ENCODE data around the gene NBPF8.
"Not testable (repeated sequence)": the region's sequence is repeated elsewhere in the genome, so short reads cannot be mapped to it uniquely, and the experiment has no call there.

The NBPF8 gene, protein sequence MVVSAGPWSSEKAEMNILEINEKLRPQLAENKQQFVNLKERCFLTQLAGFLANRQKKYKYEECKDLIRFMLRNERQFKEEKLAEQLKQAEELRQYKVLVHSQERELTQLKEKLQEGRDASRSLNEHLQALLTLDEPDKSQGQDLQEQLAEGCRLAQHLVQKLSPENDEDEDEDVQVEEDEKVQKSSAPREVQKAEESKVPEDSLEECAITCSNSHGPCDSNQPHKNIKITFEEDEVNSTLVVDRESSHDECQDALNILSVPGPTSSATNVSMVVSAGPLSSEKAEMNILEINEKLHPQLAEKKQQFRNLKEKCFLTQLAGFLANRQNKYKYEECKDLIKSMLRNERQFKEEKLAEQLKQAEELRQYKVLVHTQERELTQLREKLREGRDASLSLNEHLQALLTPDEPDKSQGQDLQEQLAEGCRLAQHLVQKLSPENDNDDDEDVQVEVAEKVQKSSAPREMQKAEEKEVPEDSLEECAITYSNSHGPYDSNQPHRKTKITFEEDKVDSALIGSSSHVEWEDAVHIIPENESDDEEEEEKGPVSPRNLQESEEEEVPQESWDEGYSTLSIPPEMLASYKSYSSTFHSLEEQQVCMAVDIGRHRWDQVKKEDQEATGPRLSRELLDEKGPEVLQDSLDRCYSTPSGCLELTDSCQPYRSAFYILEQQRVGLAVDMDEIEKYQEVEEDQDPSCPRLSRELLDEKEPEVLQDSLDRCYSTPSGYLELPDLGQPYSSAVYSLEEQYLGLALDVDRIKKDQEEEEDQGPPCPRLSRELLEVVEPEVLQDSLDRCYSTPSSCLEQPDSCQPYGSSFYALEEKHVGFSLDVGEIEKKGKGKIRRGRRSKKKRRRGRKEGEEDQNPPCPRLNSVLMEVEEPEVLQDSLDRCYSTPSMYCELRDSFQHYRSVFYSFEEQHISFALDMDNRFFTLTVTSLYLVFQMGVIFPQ

DNA sequence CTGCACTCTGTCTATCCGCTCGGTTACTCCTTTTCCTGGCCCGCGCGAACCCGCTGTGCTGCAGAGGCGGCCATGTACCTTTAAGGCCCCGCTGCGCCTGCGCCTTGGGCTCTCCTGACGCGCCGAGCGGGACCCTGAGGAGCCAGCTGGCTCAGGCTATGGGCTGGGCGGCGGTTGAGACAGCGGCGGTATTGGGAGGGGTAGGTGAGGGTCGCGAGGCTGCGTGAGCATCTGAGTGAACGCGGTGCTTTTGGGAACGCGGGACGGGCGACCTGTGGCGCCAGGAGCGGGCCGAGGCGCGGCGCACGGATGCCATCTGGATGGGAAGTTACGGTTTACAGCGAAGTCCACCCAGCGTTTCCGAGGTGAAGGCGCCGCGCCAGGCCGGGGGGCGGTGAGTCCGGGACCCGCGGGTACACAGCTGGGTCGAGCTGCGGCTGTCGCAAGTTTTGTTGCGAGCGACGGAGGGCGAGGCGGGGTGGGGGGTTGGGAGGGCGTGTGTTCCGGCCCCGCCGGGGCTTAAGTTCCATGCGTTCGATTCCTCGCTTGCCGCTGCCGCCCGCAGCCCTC is at the start of gene NBPF8:
Gene NBPF8, plus strand, starts transcription at position 125 of the 570 bp plus-strand sequence. CDS start 21,488 bp downstream, outside the sequence.
- not testable (repeated sequence) for H3K36me3 ChIP-seq (ENCODE audit: insufficient read depth); H3K79me2 ChIP-seq (ENCODE audit: insufficient read depth, low read depth); H3K27me3 ChIP-seq (ENCODE audit: insufficient read depth, low read depth); H3K4me3 ChIP-seq (IDR thresholded peaks at IDR 0.05; ENCODE audit: insufficient read depth, low read depth, low read length); H3K4me1 ChIP-seq (ENCODE audit: low read depth, poor library complexity, severe bottlenecking); H4K20me1 ChIP-seq (ENCODE audit: insufficient read depth)
- H3K4me2 ChIP-seq: peak within 1 kb of the TSS; percentile 73; the same call in 1 of the 2 replicates
- peak within 1 kb of the TSS; percentile 63 for H3K27ac ChIP-seq
- peak within 1 kb of the TSS; percentile 58; the same call in 1 of the 2 replicates for H3K9ac ChIP-seq
- H2AFZ ChIP-seq (ENCODE audit: low read depth): peak within 1 kb of the TSS; percentile 52; the same call in 1 of the 2 replicates

DNA sequence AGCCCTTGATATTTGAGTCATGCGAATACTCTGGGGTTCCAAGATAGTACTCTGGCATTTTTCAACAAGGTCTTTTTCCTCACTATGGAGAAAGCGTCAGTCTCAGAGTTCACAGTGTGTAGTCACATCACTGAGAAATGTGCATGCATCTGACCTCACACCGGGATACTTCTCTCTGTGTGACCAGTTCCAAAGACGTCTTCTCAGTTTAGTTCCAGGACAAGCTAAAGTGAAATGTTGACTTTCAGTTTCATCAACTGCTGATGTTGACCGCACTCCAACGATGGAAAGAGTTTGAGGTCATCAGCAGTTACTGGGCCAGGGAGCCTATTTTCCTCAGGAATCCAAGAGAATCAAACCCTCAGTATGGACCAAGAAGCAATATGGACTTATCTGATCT is 47.1 kb upstream of the NBPF8 start:
- H2AFZ ChIP-seq (ENCODE audit: low read depth); H3K4me2 ChIP-seq; H3K4me3 ChIP-seq (IDR thresholded peaks at IDR 0.05; ENCODE audit: insufficient read depth, low read depth, low read length); H3K79me2 ChIP-seq (ENCODE audit: insufficient read depth, low read depth); H3K9ac ChIP-seq; H3K27me3 ChIP-seq (ENCODE audit: insufficient read depth, low read depth); H3K4me1 ChIP-seq (ENCODE audit: low read depth, poor library complexity, severe bottlenecking); H3K36me3 ChIP-seq (ENCODE audit: insufficient read depth); H3K27ac ChIP-seq; H4K20me1 ChIP-seq (ENCODE audit: insufficient read depth): not testable (repeated sequence)

DNA sequence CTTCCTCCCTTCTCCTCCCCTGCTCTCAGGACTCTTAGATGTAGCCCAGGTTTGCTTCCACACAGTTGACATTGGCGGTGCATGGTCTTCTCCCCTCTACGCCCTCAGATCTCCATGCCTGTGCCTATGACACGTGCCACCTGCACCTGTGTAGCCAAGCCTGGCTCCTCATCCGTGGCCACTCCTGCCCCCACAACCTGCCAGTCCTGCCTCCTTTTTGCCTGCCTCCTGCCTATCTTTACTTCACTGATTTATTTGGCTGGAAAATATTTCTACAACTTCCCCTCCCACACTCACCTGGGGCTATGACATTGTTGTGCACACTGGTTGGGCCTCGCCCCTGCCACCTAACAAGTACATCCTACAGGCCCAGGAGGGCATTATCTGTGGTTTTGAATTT is 28.2 kb upstream of the NBPF8 start:
- H2AFZ ChIP-seq (ENCODE audit: low read depth); H3K27ac ChIP-seq; H3K27me3 ChIP-seq (ENCODE audit: insufficient read depth, low read depth); H3K9ac ChIP-seq; H3K79me2 ChIP-seq (ENCODE audit: insufficient read depth, low read depth); H3K4me1 ChIP-seq (ENCODE audit: low read depth, poor library complexity, severe bottlenecking); H3K4me2 ChIP-seq; H4K20me1 ChIP-seq (ENCODE audit: insufficient read depth); H3K36me3 ChIP-seq (ENCODE audit: insufficient read depth); H3K4me3 ChIP-seq (IDR thresholded peaks at IDR 0.05; ENCODE audit: insufficient read depth, low read depth, low read length): not testable (repeated sequence)

DNA sequence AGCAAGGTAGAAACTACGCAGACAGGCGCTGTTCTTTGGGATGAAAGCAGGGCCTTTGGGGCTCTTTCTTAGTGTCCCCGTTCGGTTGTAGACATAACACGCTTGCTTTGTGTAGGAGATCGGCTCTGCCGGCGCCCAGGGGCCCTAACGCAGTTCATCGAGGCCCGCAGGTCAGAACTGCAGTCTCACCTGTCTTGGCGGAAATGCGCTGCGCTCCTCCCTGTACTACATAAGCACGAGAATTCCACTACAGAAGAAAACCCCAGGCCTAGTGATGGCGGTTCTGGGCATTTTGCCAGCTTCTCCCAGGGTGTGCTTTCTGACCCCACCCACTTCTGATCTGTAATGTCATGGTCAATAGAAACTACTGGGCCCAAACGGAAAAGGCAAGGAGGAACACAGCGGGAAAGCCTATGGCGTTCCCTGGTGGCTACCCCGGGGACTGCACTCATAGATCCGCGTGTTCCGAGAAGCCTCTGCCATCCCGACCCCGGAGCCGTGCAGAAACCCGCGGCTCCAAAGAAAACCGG is 26.2 kb upstream of the NBPF8 start:
- not testable (repeated sequence) for H3K4me3 ChIP-seq (IDR thresholded peaks at IDR 0.05; ENCODE audit: insufficient read depth, low read depth, low read length); H3K9ac ChIP-seq; H3K4me2 ChIP-seq; H2AFZ ChIP-seq (ENCODE audit: low read depth); H3K4me1 ChIP-seq (ENCODE audit: low read depth, poor library complexity, severe bottlenecking); H3K27ac ChIP-seq; H3K79me2 ChIP-seq (ENCODE audit: insufficient read depth, low read depth); H3K36me3 ChIP-seq (ENCODE audit: insufficient read depth); H4K20me1 ChIP-seq (ENCODE audit: insufficient read depth); H3K27me3 ChIP-seq (ENCODE audit: insufficient read depth, low read depth)

DNA sequence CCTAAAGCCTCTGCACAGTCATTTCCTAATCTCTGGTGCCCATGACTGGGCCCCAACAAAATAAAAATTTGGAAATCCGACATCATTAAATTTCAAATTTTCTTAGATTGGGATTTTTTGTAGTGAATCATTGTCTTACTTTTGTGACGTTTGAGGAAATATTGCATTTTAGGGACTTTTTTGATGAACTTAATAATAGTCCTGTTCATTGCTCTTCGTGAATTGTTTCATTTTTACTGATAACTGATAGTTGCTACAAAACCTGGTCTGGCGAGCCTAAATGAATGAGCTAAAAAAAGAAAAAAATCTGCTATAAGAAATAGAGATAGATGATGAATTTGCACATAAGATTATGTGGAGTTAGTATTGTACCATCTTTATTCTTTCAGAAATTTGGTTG is 23.5 kb upstream of the NBPF8 start:
- not testable (repeated sequence) for H3K4me1 ChIP-seq (ENCODE audit: low read depth, poor library complexity, severe bottlenecking); H3K9ac ChIP-seq; H3K79me2 ChIP-seq (ENCODE audit: insufficient read depth, low read depth); H3K4me2 ChIP-seq; H2AFZ ChIP-seq (ENCODE audit: low read depth); H4K20me1 ChIP-seq (ENCODE audit: insufficient read depth); H3K27me3 ChIP-seq (ENCODE audit: insufficient read depth, low read depth); H3K27ac ChIP-seq; H3K36me3 ChIP-seq (ENCODE audit: insufficient read depth); H3K4me3 ChIP-seq (IDR thresholded peaks at IDR 0.05; ENCODE audit: insufficient read depth, low read depth, low read length)

DNA sequence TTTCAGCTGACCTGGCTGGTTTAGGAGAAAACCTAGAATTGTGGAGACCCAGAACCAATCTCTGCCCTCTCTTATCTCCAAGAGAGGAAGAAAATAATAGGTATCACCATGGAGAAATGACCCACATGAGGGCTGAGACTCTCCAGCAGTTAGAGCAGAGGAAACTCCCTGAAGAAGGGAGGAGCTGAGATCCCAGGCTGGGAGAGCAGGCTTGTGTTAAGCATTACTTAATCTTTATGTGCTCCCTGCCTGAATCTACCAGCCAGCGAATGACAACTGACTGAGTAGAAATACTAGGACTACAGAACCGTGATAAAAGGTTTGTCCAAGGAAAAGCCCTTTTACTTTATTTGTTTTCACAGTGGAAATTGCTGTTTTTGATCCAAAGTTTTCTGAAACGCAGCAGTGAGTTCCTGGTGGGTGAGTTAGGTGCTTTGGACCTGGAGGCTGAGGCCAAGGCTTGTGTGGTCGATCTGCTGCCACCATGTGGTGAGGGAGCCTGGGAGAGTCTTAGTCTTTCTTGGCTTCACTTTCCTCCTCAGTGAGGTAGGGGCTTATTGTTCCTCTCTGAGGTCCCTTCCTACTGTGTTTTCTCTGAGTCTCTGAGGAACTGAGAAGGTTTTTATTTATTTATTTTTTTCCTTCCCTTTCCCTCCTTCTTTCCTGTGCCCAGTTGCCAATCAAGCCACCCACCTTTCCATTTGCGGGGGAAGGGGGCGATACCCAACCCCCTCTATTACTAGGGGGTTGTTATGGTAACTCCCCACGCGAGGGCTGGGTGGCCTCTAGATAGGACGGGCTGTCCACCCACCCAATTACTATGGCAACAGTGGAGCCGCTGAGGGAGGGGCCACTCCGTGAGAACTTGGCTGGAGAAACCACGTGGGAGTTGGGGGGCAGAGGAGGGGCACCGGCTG is 21.3 kb upstream of the NBPF8 start:
- not testable (repeated sequence) for H3K4me3 ChIP-seq (IDR thresholded peaks at IDR 0.05; ENCODE audit: insufficient read depth, low read depth, low read length); H3K4me1 ChIP-seq (ENCODE audit: low read depth, poor library complexity, severe bottlenecking); H3K79me2 ChIP-seq (ENCODE audit: insufficient read depth, low read depth); H3K36me3 ChIP-seq (ENCODE audit: insufficient read depth); H3K27ac ChIP-seq; H3K27me3 ChIP-seq (ENCODE audit: insufficient read depth, low read depth); H2AFZ ChIP-seq (ENCODE audit: low read depth); H4K20me1 ChIP-seq (ENCODE audit: insufficient read depth); H3K9ac ChIP-seq; H3K4me2 ChIP-seq

DNA sequence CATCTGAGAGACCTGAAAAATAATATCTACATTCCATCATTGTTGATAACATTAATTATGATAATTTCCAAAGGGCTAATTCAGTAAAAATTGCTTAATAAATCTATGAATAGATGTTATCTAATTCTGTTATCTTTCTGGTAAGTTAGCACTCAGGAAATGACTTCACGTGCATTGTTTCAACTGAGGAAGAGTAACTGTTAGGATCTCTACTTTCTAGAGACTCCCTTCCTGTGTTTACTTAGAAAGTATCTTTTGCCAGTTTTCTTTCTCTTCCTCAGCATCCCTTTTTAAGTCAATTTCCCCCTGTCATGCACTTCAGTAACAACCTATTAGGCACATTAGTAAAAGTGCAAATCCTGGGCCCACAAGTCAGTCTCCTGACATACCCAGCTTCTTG is 9.5 kb upstream of the NBPF8 start:
- H3K27ac ChIP-seq; H4K20me1 ChIP-seq (ENCODE audit: insufficient read depth); H2AFZ ChIP-seq (ENCODE audit: low read depth); H3K36me3 ChIP-seq (ENCODE audit: insufficient read depth); H3K27me3 ChIP-seq (ENCODE audit: insufficient read depth, low read depth); H3K79me2 ChIP-seq (ENCODE audit: insufficient read depth, low read depth); H3K9ac ChIP-seq; H3K4me2 ChIP-seq; H3K4me1 ChIP-seq (ENCODE audit: low read depth, poor library complexity, severe bottlenecking); H3K4me3 ChIP-seq (IDR thresholded peaks at IDR 0.05; ENCODE audit: insufficient read depth, low read depth, low read length): not testable (repeated sequence)

DNA sequence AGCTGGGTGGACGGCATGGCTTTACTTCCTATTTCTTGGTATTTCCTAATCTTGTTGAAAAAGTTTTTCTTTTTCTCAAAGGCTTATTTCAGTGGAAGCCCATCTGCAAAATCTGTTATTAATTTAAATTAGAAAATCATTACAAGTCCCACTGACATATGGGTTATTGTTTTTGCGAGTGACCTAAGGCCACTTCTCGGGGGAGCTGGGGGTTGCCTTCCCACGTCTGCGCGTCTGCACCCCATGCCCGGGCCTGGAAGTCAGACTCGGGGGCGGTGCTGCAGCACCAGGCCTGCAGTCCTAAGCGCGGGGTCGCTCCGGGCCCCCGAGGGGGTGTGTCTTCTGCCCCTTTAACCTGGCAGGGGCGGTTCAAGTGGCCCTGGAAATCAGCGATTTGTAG is 384 bp upstream of the NBPF8 start:
- H3K4me1 ChIP-seq (ENCODE audit: low read depth, poor library complexity, severe bottlenecking); H3K27me3 ChIP-seq (ENCODE audit: insufficient read depth, low read depth); H3K79me2 ChIP-seq (ENCODE audit: insufficient read depth, low read depth); H3K36me3 ChIP-seq (ENCODE audit: insufficient read depth); H3K9ac ChIP-seq; H4K20me1 ChIP-seq (ENCODE audit: insufficient read depth); H3K27ac ChIP-seq; H3K4me3 ChIP-seq (IDR thresholded peaks at IDR 0.05; ENCODE audit: insufficient read depth, low read depth, low read length): not testable (repeated sequence)
- Histone ChIP-seq H3K4me2 (peak overlapping the region; percentile 45; the same call in 1 of the 2 replicates), H2AFZ (ENCODE audit: low read depth) (peak overlapping the region; percentile 52; the same call in 1 of the 2 replicates)

DNA sequence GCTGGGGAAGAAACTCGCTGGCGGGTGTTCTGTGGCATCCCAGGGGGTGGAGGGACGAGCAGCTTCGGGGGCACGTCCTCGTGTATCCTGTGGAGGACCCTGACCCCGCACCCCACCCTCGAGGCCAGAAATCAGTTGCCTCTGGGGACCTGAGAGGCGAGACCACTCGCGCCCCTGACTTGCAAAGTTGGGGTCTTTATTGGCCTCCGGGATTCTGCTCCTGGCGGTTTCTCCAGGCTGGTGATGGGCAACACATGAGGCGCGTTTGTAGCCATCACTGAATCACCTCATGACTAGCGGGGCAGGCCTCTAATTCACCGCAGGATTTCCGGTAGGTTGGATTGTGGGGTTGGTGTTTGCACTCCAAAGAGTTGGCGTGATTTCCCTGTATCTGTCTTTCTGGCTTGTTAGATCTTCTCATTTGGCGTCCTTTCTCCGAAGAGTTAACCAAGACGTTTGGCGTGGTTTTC is 692 bp downstream of the NBPF8 start:
- not testable (repeated sequence) for H3K79me2 ChIP-seq (ENCODE audit: insufficient read depth, low read depth); H3K4me1 ChIP-seq (ENCODE audit: low read depth, poor library complexity, severe bottlenecking); H4K20me1 ChIP-seq (ENCODE audit: insufficient read depth); H3K4me3 ChIP-seq (IDR thresholded peaks at IDR 0.05; ENCODE audit: insufficient read depth, low read depth, low read length); H3K27me3 ChIP-seq (ENCODE audit: insufficient read depth, low read depth); H3K36me3 ChIP-seq (ENCODE audit: insufficient read depth); H2AFZ ChIP-seq (ENCODE audit: low read depth)
- Histone ChIP-seq H3K27ac (peak overlapping the region; percentile 63), H3K9ac (peak overlapping the region; percentile 58; the same call in 1 of the 2 replicates), H3K4me2 (peak overlapping the region; percentile 73; the same call in 1 of the 2 replicates)

Data from KMS-11 (cell line).